Duodenal mucosa (tissue), 2 donors: ENCODE data around the gene RASGEF1B.

Source experiments
- H3K27ac ChIP-seq: one replicate; pipeline ENCODE4 v1.7.0; 2013; ENCODE audit warnings: low read depth, low read length
- H3K27me3 ChIP-seq, 2 donors: one replicate each; pipeline ENCODE4 v1.7.0; 2013; ENCODE audit warnings: low read length in 2 of 2, control low read depth in 1 of 2; ENCODE audit not compliant: insufficient read depth in 2 of 2, control insufficient read depth in 1 of 2
- H3K36me3 ChIP-seq, 2 donors: one replicate each; pipeline ENCODE4 v1.7.0; 2013; ENCODE audit warnings: low read length in 2 of 2, control low read depth in 1 of 2; ENCODE audit not compliant: insufficient read depth in 2 of 2, control insufficient read depth in 1 of 2
- H3K4me1 ChIP-seq, 2 donors: one replicate each; pipeline ENCODE4 v1.7.0; 2013; ENCODE audit warnings: low read length in 2 of 2, control low read depth in 1 of 2; ENCODE audit not compliant: insufficient read depth in 2 of 2, control insufficient read depth in 1 of 2
- H3K4me3 ChIP-seq, 2 donors: one replicate each; pipeline ENCODE4 v1.7.0; 2013; ENCODE audit warnings: low read length in 2 of 2, low read depth in 1 of 2
- H3K9ac ChIP-seq, 2 donors: one replicate each; pipeline ENCODE4 v1.7.0; 2013; ENCODE audit warnings: low read length in 2 of 2, low read depth in 1 of 2
- H3K9me3 ChIP-seq, 2 donors: one replicate each; pipeline ENCODE4 v1.7.0; 2013; ENCODE audit warnings: low read length in 2 of 2, control low read depth in 1 of 2; ENCODE audit not compliant: control insufficient read depth in 1 of 2

RASGEF1B gene

DNA sequence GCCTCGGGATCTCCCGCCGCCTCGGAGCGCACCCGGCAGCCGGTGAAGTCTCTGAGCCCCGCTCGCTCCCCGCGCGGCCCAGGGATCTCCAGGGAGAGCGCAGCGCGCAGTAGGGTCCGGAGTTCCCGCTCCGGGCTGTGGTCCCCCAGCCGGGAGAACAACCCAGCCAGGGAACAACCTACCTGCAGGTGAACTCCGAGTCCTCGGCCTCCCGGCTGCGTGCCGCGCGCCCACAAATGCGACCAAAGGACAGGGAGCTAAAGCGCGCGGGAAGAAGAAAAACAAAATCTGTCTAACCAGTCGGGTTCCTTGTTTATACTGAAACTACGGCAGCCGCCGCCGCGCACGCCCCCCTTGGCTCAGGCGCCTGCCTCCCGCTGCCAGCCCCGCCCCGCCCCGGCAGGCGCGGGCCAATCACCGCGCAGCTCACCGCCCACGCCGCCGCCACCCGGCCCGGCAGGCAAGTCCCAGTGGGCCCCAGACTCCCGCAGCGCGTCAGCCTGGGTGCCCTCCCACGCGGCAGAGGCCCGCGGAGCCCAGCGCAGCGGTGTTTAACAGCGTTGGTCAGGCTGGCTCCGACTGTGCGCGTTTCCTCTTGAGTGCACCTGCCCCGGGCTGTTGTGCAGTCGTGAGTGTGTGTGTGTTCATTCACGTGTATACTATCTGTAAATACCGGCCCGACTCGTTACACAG is at the start of gene RASGEF1B:
TSS of gene RASGEF1B (minus strand) at position 320 of the 693 bp plus-strand sequence. CDS start 12,399 bp downstream, outside the sequence.
- H3K4me3 ChIP-seq = peak within 1 kb of the TSS; percentile 95 to 99
- H3K9me3 ChIP-seq = no peaks in the 10 kb centered on the region
- peak within 1 kb of the TSS; percentile 73 to 98 for H3K9ac ChIP-seq

DNA sequence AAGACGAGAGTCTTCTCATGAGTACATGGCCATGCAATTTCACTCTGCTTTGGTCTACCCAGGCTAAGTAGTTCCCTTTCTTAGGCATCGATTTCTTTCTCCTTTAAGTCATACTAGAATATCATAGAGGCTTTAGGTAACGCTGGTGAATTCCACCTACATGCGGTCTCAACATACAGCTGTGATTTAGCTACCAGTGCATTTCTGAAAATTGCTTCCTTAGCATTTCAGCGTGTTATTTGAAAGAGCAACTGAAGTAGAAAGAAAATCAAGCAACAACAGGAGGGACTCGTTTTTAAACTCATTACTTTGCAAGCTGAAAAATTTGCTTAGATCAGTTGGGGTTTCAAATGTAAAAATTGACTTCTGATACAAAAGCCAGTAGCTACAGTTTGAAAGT is 48.1 kb upstream of the RASGEF1B start:
- H3K4me1 ChIP-seq = peaks cover 9 to 18% of the 10 kb centered on the region in 2 donors
- H3K9me3 ChIP-seq = no peaks in the 10 kb centered on the region
- no peak overlapping the region for H3K4me3 ChIP-seq
- no peaks in the 10 kb centered on the region for H3K36me3 ChIP-seq
- no peak overlapping the region for H3K27ac ChIP-seq
- no peak overlapping the region for H3K9ac ChIP-seq
- no peaks in the 10 kb centered on the region for H3K27me3 ChIP-seq

More for the DNA sequence above, at the start of gene RASGEF1B:
- no peaks in the 10 kb centered on the region for H3K27me3 ChIP-seq
- H3K4me1 ChIP-seq = peaks cover 21 to 27% of the 10 kb centered on the region in 2 donors
- H3K27ac ChIP-seq = peak within 1 kb of the TSS; percentile 91
- H3K36me3 ChIP-seq = no peaks in the 10 kb centered on the region

- no peaks in the 10 kb centered on the region for H3K27me3 ChIP-seq
- no peak overlapping the region for H3K27ac ChIP-seq
- H3K9me3 ChIP-seq = no peaks in the 10 kb centered on the region
- H3K36me3 ChIP-seq = no peaks in the 10 kb centered on the region
- H3K9ac ChIP-seq = no peak overlapping the region
- H3K4me1 ChIP-seq = peaks cover 6 to 14% of the 10 kb centered on the region in 2 donors
- H3K4me3 ChIP-seq = no peak overlapping the region
Measured at GRCh38 chr4:81519427-81519773, 47.7 kb upstream of the RASGEF1B start.

DNA sequence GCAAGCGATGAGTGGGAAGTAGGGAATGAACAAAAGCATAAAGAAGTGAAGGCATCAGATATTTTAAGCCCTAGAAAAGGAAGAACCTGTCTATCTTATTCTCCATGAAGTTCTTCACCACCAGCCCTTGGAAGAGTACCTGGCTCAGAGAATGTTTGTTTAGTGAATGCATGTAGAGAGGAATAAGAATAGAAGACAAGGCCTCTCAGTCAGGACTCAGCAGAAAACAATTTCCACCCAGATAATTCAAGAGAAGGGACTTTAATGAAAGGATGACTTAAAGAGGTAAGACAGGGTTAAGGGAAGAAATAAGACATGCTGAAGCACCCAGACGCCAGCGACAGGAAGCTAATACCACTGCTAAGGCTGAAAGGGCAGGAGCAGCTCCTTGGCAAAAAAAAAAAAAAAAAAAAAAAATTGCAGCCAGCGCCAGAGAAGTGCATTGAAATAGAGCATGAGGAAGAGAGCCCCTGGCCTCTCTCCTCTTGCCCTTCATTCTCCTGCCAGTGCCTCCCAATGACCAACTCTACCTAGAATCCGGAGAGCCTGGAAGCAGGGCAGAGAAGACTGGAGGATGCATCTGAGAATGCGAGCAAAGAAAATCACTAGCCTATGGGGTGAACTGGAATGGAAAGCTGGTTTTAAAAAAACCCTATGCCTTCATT is 47.2 kb upstream of the RASGEF1B start:
- Histone ChIP-seq H3K36me3 (no peaks in the 10 kb centered on the region), H3K27me3 (no peaks in the 10 kb centered on the region), H3K9ac (no peak overlapping the region), H3K27ac (no peak overlapping the region), H3K9me3 (no peaks in the 10 kb centered on the region), H3K4me3 (no peak overlapping the region), H3K4me1 (peaks cover 3 to 13% of the 10 kb centered on the region in 2 donors)

- Histone ChIP-seq H3K4me3 (no peak overlapping the region), H3K9me3 (no peaks in the 10 kb centered on the region), H3K36me3 (no peaks in the 10 kb centered on the region), H3K27me3 (no peaks in the 10 kb centered on the region), H3K9ac (no peak overlapping the region), H3K27ac (no peak overlapping the region), H3K4me1 (peaks cover 0 to 6% of the 10 kb centered on the region in 2 donors)
Measured at GRCh38 chr4:81516241-81516640, 44.5 kb upstream of the RASGEF1B start.

GRCh38 chr4:81512757-81513501 is 41.2 kb upstream of the RASGEF1B start:
- no peaks in the 10 kb centered on the region for H3K9me3 ChIP-seq
- H3K27ac ChIP-seq = no peak overlapping the region
- no peaks in the 10 kb centered on the region for H3K4me1 ChIP-seq
- H3K9ac ChIP-seq = no peak overlapping the region
- H3K27me3 ChIP-seq = no peaks in the 10 kb centered on the region
- no peak overlapping the region for H3K4me3 ChIP-seq
- H3K36me3 ChIP-seq = no peaks in the 10 kb centered on the region

- no peaks in the 10 kb centered on the region for H3K27me3 ChIP-seq
- H3K4me1 ChIP-seq = no peaks in the 10 kb centered on the region
- H3K4me3 ChIP-seq = no peak overlapping the region
- no peak overlapping the region for H3K27ac ChIP-seq
- no peaks in the 10 kb centered on the region for H3K9me3 ChIP-seq
- H3K36me3 ChIP-seq = no peaks in the 10 kb centered on the region
- H3K9ac ChIP-seq = no peak overlapping the region
Measured at GRCh38 chr4:81512001-81512756, 40.5 kb upstream of the RASGEF1B start.

DNA sequence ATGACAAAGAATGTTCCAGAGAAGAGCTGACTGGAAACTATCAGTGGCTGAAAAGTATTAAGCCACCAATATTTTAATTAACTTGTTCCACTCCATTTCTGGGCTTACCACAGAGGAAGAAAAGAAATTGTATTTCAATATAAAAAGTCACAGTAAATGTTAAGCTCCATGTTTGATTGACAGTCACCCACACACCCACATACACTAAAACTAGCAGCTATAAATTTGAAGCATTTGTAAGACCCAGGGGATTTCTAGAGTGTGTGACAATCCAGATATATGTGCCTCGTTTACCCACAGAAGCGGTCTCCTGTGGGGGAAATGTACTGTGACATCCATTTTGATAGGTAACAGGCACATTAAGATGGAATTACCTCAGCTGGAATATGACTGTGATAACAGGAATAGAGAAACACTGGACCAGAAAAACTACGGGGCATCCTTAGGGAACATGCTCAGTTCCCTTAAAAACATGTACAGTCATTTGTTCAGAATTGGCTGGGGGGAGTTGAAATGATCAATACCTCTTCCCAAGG is 39.0 kb upstream of the RASGEF1B start:
- H3K4me1 ChIP-seq = peaks cover under 1 to 1% of the 10 kb centered on the region in 2 donors
- no peaks in the 10 kb centered on the region for H3K27me3 ChIP-seq
- no peak overlapping the region for H3K27ac ChIP-seq
- H3K9ac ChIP-seq = no peak overlapping the region
- no peaks in the 10 kb centered on the region for H3K36me3 ChIP-seq
- H3K4me3 ChIP-seq = no peak overlapping the region
- no peaks in the 10 kb centered on the region for H3K9me3 ChIP-seq

DNA sequence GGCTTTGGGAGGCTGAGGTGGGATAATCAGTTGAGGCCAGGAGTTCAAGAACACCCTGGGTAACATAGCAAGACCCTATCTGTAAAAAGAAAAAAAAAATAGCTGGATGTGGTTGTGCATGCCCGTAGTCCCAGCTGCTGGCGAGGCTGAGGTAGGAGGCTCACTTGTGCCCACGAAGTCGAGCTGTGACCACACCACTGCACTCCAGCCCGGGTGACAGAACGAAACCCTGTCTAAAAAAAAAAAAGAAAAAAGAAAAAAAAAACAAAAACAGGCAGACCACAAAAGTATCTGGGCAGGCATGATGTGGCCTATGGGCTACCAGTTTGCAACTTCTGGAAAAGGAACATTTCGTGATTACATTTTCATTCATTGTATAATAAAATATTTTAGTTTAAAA is 38.1 kb upstream of the RASGEF1B start:
- Histone ChIP-seq H3K36me3 (no peaks in the 10 kb centered on the region), H3K27ac (no peak overlapping the region), H3K9ac (no peak overlapping the region), H3K9me3 (no peaks in the 10 kb centered on the region), H3K4me1 (peaks cover 6% of the 10 kb centered on the region in 2 donors), H3K4me3 (no peak overlapping the region), H3K27me3 (no peaks in the 10 kb centered on the region)
